Uterus (tissue), 2 donors: ENCODE data around the gene ATP11A.

Experiments
- CTCF ChIP-seq, 4 experiments: fragments of 200-600 bp in 2 of 4; fragments of 450-650 bp in 2 of 4; sonication (generic) in 2 of 4; IDR thresholded peaks; one replicate each; pipeline ENCODE4 v1.5.1; 2016 to 2019; ENCODE audit warnings: antibody characterized with exemption in 4 of 4, mild to moderate bottlenecking in 2 of 4, moderate library complexity in 1 of 4
- POLR2A ChIP-seq, 2 donors: fragments of 450-650 bp; IDR thresholded peaks; one replicate each; pipeline ENCODE4 v1.6.1; 2016; ENCODE audit warnings: antibody characterized with exemption in 2 of 2, mild to moderate bottlenecking in 1 of 2, moderate library complexity in 1 of 2

- no peak for TF ChIP-seq CTCF (IDR thresholded peaks at IDR 0.05)
- no peak for TF ChIP-seq POLR2A (IDR thresholded peaks at IDR 0.05)
These were observed 2.9 kb upstream of the ATP11A start for GRCh38 chr13:112686987-112687386.
